Activated CD8-positive, alpha-beta memory T cell treated with anti-CD3 and anti-CD28 coated beads for 48 hours (primary cell): ENCODE results near the gene LRCH2.
"Not testable (repeated sequence)": the region's sequence is repeated elsewhere in the genome, so short reads cannot be mapped to it uniquely, and the experiment has no call there.

Experiments
- DNase-seq, 3 experiments: peaks; one replicate each; pipeline ENCODE4 v3.0.0-alpha.2; 2020; ENCODE audit warnings: low read depth in 2 of 3, low spot score in 2 of 3

LRCH2 gene

GRCh38 chrX:115214151-115214550, 19.7 kb downstream of the LRCH2 start:
- DNase-seq = no peak

GRCh38 chrX:115209547-115209946, 24.3 kb downstream of the LRCH2 start:
- not testable (repeated sequence) for DNase-seq

DNA sequence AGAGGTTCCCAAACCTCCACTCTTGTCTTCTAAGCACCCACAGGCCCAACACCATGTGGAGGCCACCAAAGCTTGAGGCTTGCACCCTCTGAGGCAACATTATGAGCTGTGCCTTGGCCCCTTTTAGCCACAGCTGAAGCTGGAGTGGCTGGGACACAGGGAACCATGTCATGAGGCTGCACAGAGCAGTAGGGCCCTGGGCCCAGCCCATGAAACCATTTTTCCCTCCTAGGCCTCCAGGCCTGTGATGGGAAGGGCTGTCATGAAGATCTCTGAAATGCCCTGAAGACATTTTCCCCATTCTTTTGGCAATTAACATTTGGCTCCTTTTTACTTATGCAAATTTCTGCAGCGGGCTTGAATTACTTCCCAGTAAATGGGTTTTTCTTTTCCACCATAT, 29.9 kb downstream of the LRCH2 start:
- DNase-seq = no peak

GRCh38 chrX:115192244-115192700, 41.6 kb downstream of the LRCH2 start:
- no peak for DNase-seq

GRCh38 chrX:115191490-115192243, 42.2 kb downstream of the LRCH2 start:
- no peak for DNase-seq

GRCh38 chrX:115190636-115191489, 43.0 kb downstream of the LRCH2 start:
- no peak for DNase-seq

DNA sequence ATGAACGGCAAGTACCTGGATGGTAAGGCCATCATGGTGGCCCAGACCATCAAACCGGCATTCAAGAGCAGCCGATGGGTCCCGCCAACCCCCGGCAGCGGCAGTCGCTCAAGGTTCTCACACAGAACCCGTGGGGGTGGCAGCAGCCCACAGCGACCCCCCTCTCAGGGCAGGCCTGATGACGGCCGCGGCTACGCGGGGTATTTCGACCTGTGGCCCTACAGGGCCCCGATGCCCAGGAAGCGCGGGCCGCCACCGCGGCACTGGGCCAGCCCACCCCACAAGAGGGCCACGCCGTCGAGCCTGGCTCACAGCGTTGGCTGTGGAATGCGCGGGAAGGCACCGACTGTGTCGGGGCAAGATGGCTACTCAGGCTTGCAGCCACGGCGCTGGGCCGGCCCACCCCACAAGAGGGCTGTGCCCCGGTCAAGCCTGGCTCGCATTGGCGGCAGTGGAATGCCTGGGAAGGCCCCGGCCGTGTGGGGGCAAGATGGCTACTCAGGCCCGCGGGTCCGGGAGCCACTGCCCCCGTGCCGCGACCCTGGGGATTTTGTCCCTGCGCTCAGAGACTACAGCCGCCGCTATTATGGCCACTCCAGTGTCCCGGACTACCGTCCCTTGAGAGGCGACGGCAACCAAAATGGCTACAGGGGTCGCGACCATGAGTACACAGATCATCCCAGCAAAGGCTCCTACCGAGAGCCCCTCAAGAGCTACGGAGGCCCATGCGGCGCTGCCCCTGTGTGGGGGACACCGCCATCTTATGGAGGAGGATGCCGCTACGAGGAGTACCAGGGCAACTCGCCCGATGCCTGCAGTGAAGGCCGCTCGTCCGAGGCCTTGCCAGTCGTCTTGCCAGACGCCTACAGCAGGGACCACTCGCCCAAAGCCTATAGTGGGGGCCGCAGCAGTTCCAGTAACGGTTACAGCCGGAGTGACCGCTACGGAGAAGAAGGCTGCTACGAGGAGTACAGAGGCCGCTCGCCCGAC, 44.0 kb downstream of the LRCH2 start:
- no peak for DNase-seq

DNA sequence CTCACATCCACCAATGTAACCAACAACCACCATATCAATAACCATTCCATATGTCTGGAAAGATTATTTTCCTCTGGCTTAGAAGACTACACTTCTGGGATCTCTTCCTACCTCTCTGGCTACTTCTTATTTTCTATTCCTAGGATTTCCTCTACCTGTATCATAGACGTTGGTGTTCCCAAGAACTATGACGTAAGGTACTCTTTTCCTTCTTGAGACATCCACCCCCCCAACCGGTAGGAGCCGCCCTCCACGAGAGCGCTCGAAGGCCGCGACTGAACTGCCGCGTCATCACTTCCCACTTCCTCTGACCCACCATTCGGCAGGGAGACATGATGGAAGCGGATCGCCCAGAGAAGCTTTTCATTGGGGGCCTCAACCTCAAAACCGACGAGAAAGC, 44.8 kb downstream of the LRCH2 start, which contains the start of gene RBMXL3:
Gene RBMXL3 (plus strand): TSS at position 301 of the 400 bp plus-strand sequence. CDS start 32 bp downstream, at position 333.
- no peak for DNase-seq

- no peak for DNase-seq
Observed at GRCh38 chrX:115183980-115184379, 49.9 kb downstream of the LRCH2 start.

- no peak for DNase-seq
Observed at GRCh38 chrX:115178473-115178872, 55.4 kb downstream of the LRCH2 start.

GRCh38 chrX:115177932-115178331, 56.0 kb downstream of the LRCH2 start:
- DNase-seq = no peak

DNA sequence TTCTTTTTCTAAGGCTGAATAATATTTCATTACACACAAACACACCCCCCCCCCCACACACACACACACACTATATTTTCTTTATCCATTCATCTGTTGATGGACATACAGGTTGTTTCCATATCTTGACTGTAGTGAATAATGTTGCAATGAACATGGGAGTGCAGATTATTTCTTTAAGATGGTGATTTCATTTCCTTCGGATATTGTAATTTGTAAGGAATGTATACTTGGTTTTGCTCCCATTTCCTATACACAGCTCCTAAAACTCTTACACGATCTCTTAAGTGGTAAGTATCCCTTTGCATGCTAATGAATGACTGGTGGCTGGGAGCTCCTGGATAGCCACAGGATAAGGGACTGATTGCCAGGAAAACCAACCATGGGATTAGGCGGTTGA, 59.3 kb downstream of the LRCH2 start:
- no peak for DNase-seq

DNA sequence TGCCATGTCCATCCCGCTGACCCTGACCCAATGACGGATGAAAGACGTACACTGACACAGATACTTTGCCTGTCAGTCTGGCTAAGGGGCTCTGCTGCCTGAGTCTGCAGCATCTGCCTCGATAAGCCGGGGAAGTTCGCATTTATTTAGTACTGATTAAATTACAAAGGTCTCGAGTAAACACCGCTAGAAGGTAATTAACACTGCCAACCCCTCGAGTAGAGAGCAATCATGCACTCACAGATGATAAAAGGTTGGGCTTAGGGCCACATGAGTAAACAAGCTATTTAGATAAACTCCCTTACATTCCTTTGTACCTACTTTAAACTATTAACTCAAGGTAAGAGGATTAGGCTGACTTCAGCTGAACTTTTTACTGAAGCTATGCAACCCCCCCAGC, 60.7 kb downstream of the LRCH2 start:
- DNase-seq = no peak

GRCh38 chrX:115147220-115147619, 86.7 kb downstream of the LRCH2 start:
- DNase-seq = no peak

DNA sequence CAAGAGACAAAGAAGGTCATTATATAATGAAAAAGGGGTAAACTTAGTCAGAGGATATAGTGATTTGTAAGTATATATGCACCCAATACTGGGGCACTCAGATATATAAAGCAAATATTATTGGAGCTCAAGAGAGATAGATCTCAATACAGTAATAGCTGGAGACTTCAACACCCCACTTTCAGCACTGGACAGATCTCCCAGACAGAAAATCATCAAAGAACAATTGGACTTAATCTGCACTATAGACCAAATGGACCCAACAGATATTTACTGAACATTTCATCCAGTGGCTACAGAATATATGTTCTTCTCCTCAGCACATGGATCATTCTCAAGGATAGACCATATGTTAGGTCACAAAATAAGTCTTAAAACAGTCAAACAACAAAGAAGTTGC, 91.8 kb downstream of the LRCH2 start:
- no peak for DNase-seq

GRCh38 chrX:115138040-115138439, 95.9 kb downstream of the LRCH2 start:
- DNase-seq = no peak

GRCh38 chrX:115134382-115134781, 99.5 kb downstream of the LRCH2 start:
- DNase-seq = no peak

DNA sequence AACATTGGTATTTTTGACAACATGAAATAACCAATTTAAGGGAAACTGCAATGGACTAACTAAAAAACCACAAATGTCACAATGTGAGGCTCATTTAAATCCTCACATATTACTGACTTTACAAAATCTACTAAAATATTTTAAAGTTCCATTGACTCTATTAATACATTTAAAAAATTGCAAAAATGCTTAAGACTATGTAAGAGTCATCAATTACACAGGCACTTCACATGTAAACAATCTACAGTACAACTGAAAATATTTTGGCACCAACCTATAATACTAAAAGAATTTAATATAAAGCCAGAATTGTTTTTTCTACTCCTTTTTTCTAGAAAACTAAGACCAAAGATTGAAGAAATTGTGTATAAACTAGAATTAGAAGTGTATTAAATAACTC, 121.5 kb downstream of the LRCH2 start:
- no peak for DNase-seq

- DNase-seq = no peak
Observed at GRCh38 chrX:115098897-115099296, 135.0 kb downstream of the LRCH2 start.

DNA sequence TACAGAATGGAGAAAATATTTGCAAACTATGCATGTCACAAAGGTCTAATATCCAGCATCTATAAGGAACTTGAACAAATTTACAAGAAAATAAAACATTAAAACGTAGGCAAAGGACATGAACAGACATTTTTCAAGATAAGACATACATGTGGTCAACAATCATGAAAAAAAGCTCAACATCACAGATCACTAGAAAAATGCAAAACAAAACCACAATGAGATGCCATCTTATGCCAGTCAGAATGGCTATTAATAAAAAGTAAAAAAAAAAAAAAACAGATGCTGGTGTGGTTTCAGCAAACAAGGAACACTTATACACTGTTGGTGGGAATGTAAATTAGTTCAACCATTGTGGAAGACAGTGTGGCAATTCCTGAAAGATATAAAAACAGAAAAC, 140.7 kb downstream of the LRCH2 start:
- no peak for DNase-seq

- DNase-seq = no peak
Observed at GRCh38 chrX:115089419-115089818, 144.5 kb downstream of the LRCH2 start.
